Breast epithelium (tissue), 4 donors: ENCODE results near the gene CR2. TPM values are rescaled to one million over a fixed set of nuclear protein-coding genes. Genes with fewer than 3 reads are reported as not detected.
"Not testable (repeated sequence)": the region's sequence is repeated elsewhere in the genome, so short reads cannot be mapped to it uniquely, and the experiment has no call there.

Source experiments
- DNase-seq, 2 donors: peaks; one replicate each; pipeline ENCODE4 v3.0.0-alpha.2; 2019; ENCODE audit warnings: low spot score in 2 of 2
- H3K27ac ChIP-seq, 2 donors: fragments of 200-600 bp; sonication (generic) in 1 of 2; one replicate each; pipeline ENCODE4 v1.5.1; 2016 to 2019; ENCODE audit warnings: mild to moderate bottlenecking in 1 of 2
- H3K27me3 ChIP-seq, 2 donors: fragments of 200-600 bp; sonication (generic) in 1 of 2; one replicate each; pipeline versions ENCODE4 v1.5.1 to v1.6.0; 2017 to 2019; ENCODE audit warnings: control low read depth in 1 of 2, mild to moderate bottlenecking in 1 of 2
- H3K36me3 ChIP-seq: fragments of 200-600 bp; one replicate; pipeline ENCODE4 v1.5.1; 2019
- H3K4me1 ChIP-seq, 2 donors: fragments of 200-600 bp; sonication (generic); one replicate each; pipeline ENCODE4 v1.5.1; 2016 to 2019; ENCODE audit warnings: control low read depth in 1 of 2
- H3K4me3 ChIP-seq, 3 donors: fragments of 200-600 bp; sonication (generic); 1 replicate in 2 of 3; 2 replicates in 1 of 3; pipeline ENCODE4 v1.5.1; 2016 to 2019; ENCODE audit warnings: mild to moderate bottlenecking in 3 of 3, moderate library complexity in 2 of 3
- H3K9me3 ChIP-seq, 2 donors: fragments of 200-600 bp; sonication (generic) in 1 of 2; one replicate each; pipeline ENCODE4 v1.5.1; 2016 to 2019; ENCODE audit warnings: control low read depth in 1 of 2
- POLR2A ChIP-seq: fragments of 450-650 bp; IDR thresholded peaks from one replicate; pipeline ENCODE4 v1.6.1; 2016; ENCODE audit warnings: antibody characterized with exemption, mild to moderate bottlenecking, moderate library complexity
- POLR2AphosphoS5 ChIP-seq, 3 donors: sonication (generic); formaldehyde crosslinking; IDR thresholded peaks; one replicate each; pipeline ENCODE4 v1.6.1; 2017; ENCODE audit warnings: antibody characterized with exemption in 3 of 3
- intact Hi-C: fragments of 100-400 bp; cut with DNase I; formaldehyde crosslinking; loops from one replicate; pipeline ENCODE4 v1.15.1; 2023; ENCODE audit warnings: low total_unique reads
- total RNA-seq, 3 donors: library from RNA; depleted of rRNA; stranded (reverse); fragments of >200 nt; gene quantifications; one replicate each; pipeline ENCODE4 v1.1.0, GENCODE V29; 2016
- TF ChIP-seq, protein P1 (sequence below), 3 donors: fragments of 450-650 bp; IDR thresholded peaks; one replicate each; pipeline ENCODE4 v1.5.1; 2016 to 2017; ENCODE audit warnings: antibody characterized with exemption in 3 of 3, mild to moderate bottlenecking in 3 of 3, moderate library complexity in 3 of 3

Gene CR2
- total RNA-seq, 3 donors from 2014 or later, result under 0.01 to 0.29 TPM; not detected in 1

DNA sequence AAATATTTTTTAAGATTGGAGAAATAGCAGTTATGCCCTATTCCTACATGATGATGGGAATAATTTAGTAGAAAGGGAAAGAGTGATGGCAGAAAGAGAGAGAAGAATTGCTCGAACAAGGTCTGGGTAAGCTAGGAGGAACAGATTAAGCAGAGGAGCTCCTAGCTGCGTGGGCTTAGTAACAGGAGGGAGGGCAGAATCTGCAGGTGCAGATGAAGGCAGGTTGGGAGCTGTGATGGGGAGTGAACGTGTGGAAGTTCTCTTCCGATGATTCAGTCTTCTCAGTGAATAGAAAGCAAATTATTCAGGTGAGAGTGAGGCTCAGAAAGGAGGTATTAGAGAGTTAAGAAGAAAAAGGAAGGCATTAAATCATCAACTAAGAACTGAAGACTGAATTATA, 33.5 kb downstream of the CR2 start:
- TF ChIP-seq, protein P1, sequence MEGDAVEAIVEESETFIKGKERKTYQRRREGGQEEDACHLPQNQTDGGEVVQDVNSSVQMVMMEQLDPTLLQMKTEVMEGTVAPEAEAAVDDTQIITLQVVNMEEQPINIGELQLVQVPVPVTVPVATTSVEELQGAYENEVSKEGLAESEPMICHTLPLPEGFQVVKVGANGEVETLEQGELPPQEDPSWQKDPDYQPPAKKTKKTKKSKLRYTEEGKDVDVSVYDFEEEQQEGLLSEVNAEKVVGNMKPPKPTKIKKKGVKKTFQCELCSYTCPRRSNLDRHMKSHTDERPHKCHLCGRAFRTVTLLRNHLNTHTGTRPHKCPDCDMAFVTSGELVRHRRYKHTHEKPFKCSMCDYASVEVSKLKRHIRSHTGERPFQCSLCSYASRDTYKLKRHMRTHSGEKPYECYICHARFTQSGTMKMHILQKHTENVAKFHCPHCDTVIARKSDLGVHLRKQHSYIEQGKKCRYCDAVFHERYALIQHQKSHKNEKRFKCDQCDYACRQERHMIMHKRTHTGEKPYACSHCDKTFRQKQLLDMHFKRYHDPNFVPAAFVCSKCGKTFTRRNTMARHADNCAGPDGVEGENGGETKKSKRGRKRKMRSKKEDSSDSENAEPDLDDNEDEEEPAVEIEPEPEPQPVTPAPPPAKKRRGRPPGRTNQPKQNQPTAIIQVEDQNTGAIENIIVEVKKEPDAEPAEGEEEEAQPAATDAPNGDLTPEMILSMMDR (IDR thresholded peaks at IDR 0.05), result no peak
- no peak for TF ChIP-seq POLR2AphosphoS5 (IDR thresholded peaks at IDR 0.05)
- TF ChIP-seq POLR2A, result no peak
- intact Hi-C loops, result no loop called here
- Histone ChIP-seq H3K4me1 (no peaks in the 10 kb centered on the region), H3K27ac (no peak overlapping the region), H3K27me3 (peaks cover 0 to 3% of the 10 kb centered on the region in 2 donors), H3K36me3 (no peaks in the 10 kb centered on the region), H3K4me3 (no peak overlapping the region), H3K9me3 (no peaks in the 10 kb centered on the region)
- DNase-seq, result no peak

- no peak overlapping the region for H3K27ac ChIP-seq
- DNase-seq, result no peak
- peaks cover 0 to 21% of the 10 kb centered on the region in 2 donors for H3K27me3 ChIP-seq
- intact Hi-C loops, result no loop called here
- TF ChIP-seq POLR2AphosphoS5 (IDR thresholded peaks at IDR 0.05) (no peak), POLR2A (no peak)
- TF ChIP-seq, protein P1 (IDR thresholded peaks at IDR 0.05), result no peak
- H3K4me1 ChIP-seq, result no peaks in the 10 kb centered on the region
- no peak overlapping the region for H3K4me3 ChIP-seq
- H3K9me3 ChIP-seq, result no peaks in the 10 kb centered on the region
- no peaks in the 10 kb centered on the region for H3K36me3 ChIP-seq
Observed at GRCh38 chr1:207493212-207493611, 39.1 kb downstream of the CR2 start.

DNA sequence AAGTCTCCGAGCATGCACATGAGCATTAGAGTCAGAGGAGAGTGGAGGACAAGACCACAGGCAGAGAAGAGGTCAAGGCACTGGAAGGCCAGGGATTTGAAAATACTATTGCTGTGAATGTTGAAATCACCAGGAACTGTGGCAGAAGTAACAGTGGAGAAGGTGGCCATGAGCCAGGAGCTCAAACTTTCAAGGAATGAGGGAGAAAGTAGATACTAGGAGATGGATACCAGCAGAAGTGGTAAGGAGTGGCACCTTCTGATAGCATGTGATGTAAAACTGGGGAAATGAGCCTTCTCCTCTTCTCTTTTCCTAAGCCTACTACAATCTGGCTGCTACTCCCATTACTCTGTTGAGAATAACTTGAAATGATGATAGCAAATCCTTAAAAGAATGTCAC, 40.0 kb downstream of the CR2 start:
- Histone ChIP-seq H3K36me3 (no peaks in the 10 kb centered on the region), H3K4me1 (no peaks in the 10 kb centered on the region), H3K27me3 (peaks cover 0 to 21% of the 10 kb centered on the region in 2 donors), H3K4me3 (no peak overlapping the region), H3K27ac (no peak overlapping the region), H3K9me3 (no peaks in the 10 kb centered on the region)
- DNase-seq, result no peak
- TF ChIP-seq POLR2A (no peak), POLR2AphosphoS5 (IDR thresholded peaks at IDR 0.05) (no peak)
- TF ChIP-seq, protein P1 (IDR thresholded peaks at IDR 0.05), result no peak
- intact Hi-C loops, result no loop called here

- intact Hi-C loops, H3K36me3 ChIP-seq, DNase-seq, H3K4me1 ChIP-seq, H3K27ac ChIP-seq, H3K9me3 ChIP-seq: not testable (repeated sequence)
- Histone ChIP-seq H3K27me3 (peaks cover 0 to 21% of the 10 kb centered on the region in 2 donors), H3K4me3 (peak overlapping the region in 1 of 3 donors; percentile 59)
Observed at GRCh38 chr1:207495281-207495680, 41.2 kb downstream of the CR2 start.

DNA sequence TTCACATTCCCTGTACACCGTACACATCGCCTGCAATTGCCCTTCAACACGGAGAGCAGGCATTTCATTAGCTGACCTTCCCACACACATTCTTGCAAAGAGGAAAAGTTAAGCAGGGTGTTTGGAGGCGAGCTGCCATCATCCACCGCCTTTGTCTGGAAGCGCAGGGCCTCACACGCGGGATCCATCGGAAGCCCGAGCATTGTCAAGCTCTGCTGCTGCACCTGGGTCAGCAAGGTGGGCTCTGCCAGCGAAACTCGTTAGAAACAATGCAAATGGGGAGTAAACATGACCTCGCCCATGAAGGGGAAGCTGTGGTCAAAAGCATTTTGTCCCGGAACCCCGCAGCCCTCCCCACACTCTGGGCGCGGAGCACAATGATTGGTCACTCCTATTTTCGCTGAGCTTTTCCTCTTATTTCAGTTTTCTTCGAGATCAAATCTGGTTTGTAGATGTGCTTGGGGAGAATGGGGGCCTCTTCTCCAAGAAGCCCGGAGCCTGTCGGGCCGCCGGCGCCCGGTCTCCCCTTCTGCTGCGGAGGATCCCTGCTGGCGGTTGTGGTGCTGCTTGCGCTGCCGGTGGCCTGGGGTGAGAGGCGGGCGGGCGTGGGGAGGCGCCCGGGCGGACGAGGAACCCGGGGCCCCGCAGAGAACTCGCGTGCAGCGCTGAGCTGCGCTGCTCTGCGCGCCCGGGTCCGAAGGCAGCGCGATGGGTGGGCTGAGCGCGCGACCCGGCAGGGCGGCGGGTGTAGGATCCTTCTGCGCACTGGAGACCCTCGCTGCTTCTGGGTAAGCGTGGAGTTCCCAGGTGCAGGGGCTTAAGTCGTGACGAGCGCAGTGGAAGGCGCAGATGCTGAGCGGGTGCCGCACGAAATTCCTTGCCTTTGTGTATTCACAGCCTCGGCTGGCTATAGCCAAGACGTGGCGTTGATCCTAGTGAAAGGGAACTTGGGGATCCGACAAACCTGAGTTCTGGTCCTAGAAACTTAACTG, 42.0 kb downstream of the CR2 start, which contains the start of gene CR1:
Gene CR1 (plus strand): TSS at position 357 of the 992 bp plus-strand sequence. CDS start 111 bp downstream, at position 468.
- DNase-seq, result no peak
- intact Hi-C loops, result no loop called here
- Histone ChIP-seq H3K9me3 (no peaks in the 10 kb centered on the region), H3K4me3 (peak within 1 kb of the TSS; percentile 41 to 59 (median 50)), H3K27ac (no peak within 1 kb of the TSS), H3K27me3 (peaks cover 0 to 21% of the 10 kb centered on the region in 2 donors), H3K36me3 (no peaks in the 10 kb centered on the region), H3K4me1 (no peaks in the 10 kb centered on the region)
- no peak for TF ChIP-seq POLR2A
- TF ChIP-seq, protein P1 (IDR thresholded peaks at IDR 0.05), result no peak
- no peak for TF ChIP-seq POLR2AphosphoS5 (IDR thresholded peaks at IDR 0.05)
